ENCODE measurements around the gene RUFY4.

The RUFY4 gene

DNA sequence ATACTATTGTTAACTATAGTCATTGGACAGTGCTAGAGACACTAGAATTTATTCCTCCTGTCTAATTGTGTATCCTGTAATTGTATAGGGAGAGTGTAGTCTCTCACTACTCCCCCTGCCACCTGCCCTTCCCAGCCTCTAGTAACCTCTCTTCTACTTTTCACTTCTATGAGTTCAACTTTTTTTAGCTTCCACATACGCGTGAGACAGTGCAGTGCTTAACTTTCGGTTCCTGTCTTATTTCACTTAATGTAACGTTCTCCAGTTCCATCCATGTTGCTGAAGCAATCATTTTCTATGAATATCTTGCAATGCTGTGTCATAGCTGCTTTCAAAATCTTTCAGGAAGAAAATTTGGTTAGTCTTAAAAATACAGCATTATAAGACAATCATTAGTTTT, 22.8 kb upstream of the RUFY4 start:
- H3K4me3 ChIP-seq (ENCODE audit: low read depth, low read length) = no peak overlapping the region
- TF ChIP-seq, protein P1, sequence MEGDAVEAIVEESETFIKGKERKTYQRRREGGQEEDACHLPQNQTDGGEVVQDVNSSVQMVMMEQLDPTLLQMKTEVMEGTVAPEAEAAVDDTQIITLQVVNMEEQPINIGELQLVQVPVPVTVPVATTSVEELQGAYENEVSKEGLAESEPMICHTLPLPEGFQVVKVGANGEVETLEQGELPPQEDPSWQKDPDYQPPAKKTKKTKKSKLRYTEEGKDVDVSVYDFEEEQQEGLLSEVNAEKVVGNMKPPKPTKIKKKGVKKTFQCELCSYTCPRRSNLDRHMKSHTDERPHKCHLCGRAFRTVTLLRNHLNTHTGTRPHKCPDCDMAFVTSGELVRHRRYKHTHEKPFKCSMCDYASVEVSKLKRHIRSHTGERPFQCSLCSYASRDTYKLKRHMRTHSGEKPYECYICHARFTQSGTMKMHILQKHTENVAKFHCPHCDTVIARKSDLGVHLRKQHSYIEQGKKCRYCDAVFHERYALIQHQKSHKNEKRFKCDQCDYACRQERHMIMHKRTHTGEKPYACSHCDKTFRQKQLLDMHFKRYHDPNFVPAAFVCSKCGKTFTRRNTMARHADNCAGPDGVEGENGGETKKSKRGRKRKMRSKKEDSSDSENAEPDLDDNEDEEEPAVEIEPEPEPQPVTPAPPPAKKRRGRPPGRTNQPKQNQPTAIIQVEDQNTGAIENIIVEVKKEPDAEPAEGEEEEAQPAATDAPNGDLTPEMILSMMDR (IDR thresholded peaks at IDR 0.05; ENCODE audit: borderline replicate concordance, insufficient read depth, low read depth, low read length) = no peak

DNA sequence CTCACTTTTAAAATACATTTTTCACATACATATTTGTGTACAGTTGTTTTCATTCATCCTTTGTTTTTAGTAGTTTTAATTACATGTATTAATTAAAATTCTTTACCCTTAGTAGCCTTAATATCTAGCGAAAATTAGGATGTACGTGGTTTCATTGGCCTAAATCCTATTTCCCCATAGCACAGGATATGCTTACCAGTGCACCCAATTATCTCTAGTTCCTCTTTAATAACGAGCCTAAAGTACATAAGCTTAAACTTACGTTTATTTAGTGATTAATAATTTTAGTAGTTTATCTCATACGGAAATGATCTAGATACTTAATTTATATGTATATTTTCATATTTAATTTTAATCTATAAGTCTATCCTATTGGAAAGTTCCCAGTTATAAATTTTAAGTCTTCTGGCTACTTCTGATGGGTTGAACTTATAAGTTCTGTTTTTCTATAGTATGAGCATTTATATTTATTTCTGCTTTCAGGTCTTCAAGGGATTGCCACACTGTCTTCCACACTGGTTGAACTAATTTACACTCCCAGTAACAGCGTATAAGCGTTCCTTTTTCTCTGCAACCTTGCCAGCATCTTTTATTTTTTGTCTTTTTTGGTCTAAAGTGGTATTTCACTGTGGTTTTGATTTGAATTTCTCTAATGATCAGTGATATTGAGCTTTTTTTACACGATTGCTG, 21.4 kb upstream of the RUFY4 start:
- no peak overlapping the region for H3K4me3 ChIP-seq (ENCODE audit: low read depth, low read length)
- TF ChIP-seq, protein P1 (IDR thresholded peaks at IDR 0.05; ENCODE audit: borderline replicate concordance, insufficient read depth, low read depth, low read length) = no peak

DNA sequence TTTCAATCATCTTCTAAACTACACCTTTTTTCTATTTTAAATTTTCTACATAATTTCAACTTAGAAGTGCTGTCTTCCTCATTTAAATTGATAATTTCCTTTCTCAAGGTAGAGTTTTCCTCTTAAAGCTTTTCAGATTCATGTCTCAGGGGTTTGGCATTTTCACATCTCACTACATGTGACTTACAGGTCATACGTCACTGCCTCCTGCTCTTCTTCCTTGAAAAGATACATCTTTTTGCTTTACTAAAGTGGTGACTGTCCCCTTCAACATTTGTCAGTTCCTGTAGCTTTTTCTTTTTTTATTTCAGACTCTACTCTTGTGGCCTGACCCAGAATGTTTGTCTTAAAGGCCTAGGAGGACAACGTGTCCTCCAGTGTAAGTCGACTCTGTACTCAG, 17.1 kb upstream of the RUFY4 start:
- TF ChIP-seq, protein P1 (IDR thresholded peaks at IDR 0.05; ENCODE audit: borderline replicate concordance, insufficient read depth, low read depth, low read length) = no peak
- no peak overlapping the region for H3K4me3 ChIP-seq (ENCODE audit: low read depth, low read length)

DNA sequence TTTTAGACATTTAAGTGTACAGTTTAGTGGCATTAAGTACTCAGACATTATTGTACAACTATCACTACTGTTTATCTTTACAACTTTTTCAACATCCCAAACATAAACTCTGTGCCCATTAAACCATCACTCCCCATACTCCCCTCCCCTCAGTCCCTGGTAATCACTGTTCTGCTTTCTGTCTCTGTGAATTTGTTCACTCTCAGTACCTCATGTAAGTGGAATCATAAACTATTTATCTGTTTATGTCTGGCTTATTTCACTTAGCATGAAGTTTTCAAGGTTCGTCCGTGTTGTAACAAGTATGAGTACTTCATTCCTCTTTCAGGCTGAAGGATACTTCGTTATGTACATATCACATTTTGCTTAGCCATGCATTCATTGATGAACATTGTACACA, 9.8 kb upstream of the RUFY4 start:
- TF ChIP-seq, protein P1 (IDR thresholded peaks at IDR 0.05; ENCODE audit: borderline replicate concordance, insufficient read depth, low read depth, low read length) = no peak
- no peak overlapping the region for H3K4me3 ChIP-seq (ENCODE audit: low read depth, low read length)

DNA sequence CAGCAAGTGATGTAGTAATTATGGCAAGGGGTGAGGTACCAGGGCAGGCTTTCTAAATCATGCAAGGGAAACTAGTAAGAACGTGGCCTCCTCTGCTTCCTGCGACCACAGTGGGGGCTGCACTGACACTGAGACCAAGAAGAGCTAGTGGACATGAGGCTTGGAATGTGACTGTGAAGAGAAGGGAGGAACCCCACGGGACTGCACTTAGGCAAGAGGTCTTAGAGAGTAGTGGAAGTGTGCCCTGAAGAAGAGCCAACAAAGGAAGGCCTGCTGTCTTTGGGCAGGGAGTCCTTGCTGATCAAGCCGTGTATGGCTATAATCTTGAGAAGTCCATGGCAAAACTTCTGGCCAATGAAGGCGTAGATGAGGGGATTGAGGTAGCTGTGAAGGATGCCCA, 8.9 kb upstream of the RUFY4 start:
- TF ChIP-seq, protein P1 (IDR thresholded peaks at IDR 0.05; ENCODE audit: borderline replicate concordance, insufficient read depth, low read depth, low read length) = no peak
- no peak overlapping the region for H3K4me3 ChIP-seq (ENCODE audit: low read depth, low read length)

DNA sequence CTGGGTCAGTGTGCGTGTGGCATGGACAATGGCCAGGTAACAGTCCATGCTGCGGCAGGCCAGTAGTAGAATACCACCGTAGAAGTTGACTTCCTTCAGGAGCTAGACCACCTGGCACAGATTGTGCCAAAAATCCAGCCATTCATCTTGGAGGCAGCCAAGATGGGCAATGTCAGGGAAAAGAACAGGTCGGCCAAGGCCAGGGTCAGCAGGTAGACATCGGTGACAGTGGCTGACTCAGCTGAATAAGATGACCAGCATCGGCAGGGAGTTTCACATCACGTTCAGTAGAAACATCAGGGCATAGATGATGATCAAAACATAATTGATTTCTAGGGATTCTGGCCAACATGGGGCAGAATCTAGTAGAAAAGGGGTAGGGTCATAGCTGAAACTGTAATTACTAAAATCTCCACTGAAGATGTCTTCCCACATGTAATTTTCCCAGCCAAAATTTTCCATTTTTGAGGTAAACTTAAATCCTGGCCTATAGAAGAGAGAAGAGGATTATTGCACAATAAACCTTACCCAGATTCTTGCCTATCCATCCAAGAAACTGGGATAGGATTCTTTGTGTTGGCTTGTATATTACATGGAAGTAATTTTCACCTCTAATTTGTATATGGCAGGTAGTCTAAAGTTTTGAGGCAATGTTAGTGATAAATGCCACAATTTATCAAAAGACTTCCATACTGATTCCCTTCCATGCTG, 7.9 kb upstream of the RUFY4 start:
- H3K4me3 ChIP-seq (ENCODE audit: low read depth, low read length) = no peak overlapping the region
- TF ChIP-seq, protein P1 (IDR thresholded peaks at IDR 0.05; ENCODE audit: borderline replicate concordance, insufficient read depth, low read depth, low read length) = no peak

DNA sequence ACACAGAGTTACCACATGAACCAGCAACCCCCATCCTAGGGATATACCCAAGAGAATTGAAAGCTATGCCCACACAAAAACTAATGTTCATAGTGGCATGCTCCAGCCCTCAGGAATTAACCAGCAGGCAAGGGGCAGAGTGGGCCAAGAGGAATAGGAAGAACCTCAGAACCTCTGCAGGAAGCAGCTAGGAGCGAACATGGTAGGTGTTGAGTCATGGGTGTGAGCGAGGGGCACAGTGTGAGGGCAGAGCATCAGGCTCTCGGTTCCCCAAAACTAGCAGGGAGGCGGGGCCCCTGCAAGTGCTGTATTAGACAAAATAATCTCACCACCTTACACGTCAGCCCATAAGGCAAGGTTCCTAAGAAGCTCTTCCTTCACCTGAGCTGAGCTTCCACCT, 5.6 kb upstream of the RUFY4 start:
- TF ChIP-seq, protein P1 (IDR thresholded peaks at IDR 0.05; ENCODE audit: borderline replicate concordance, insufficient read depth, low read depth, low read length) = no peak
- no peak overlapping the region for H3K4me3 ChIP-seq (ENCODE audit: low read depth, low read length)
